ENCODE data around the gene LIMS2.

The LIMS2 gene

GRCh38 chr2:127644066-127645025 is 31.0 kb downstream of the LIMS2 start:
- DNase-seq = no peak

GRCh38 chr2:127643439-127644065 is 31.8 kb downstream of the LIMS2 start:
- DNase-seq = no peak

GRCh38 chr2:127642706-127643438 is 32.5 kb downstream of the LIMS2 start:
- DNase-seq = no peak

- DNase-seq = peak; percentile 49
Observed at GRCh38 chr2:127641846-127642507, 33.4 kb downstream of the LIMS2 start.

- DNase-seq = no peak
Observed at GRCh38 chr2:127641133-127641532, 34.2 kb downstream of the LIMS2 start.

- peak; percentile 27 for DNase-seq
Observed at GRCh38 chr2:127640082-127641072, 35.0 kb downstream of the LIMS2 start.

GRCh38 chr2:127639111-127639474 is 36.2 kb downstream of the LIMS2 start:
- DNase-seq = no peak

- no peak for DNase-seq
Observed at GRCh38 chr2:127638361-127639110, 36.8 kb downstream of the LIMS2 start.

GRCh38 chr2:127637725-127638252 is 37.5 kb downstream of the LIMS2 start:
- DNase-seq = no peak

- DNase-seq = no peak
Observed at GRCh38 chr2:127637236-127637630, 38.1 kb downstream of the LIMS2 start.

- DNase-seq = no peak
Observed at GRCh38 chr2:127636248-127637235, 38.8 kb downstream of the LIMS2 start.

GRCh38 chr2:127635380-127636237 is 39.7 kb downstream of the LIMS2 start:
- no peak for DNase-seq

- DNase-seq = no peak
Observed at GRCh38 chr2:127634626-127635379, 40.5 kb downstream of the LIMS2 start.

GRCh38 chr2:127634066-127634617 is 41.2 kb downstream of the LIMS2 start:
- DNase-seq = no peak

GRCh38 chr2:127633556-127634065 is 41.7 kb downstream of the LIMS2 start:
- DNase-seq = no peak

- no peak for DNase-seq
Observed at GRCh38 chr2:127632592-127633489, 42.5 kb downstream of the LIMS2 start.
